HG02763 (cell line): ENCODE data around the gene SUPV3L1.
A peak's percentile ranks its signal among the peaks of the same experiment; 100 is the strongest.
"Not testable (repeated sequence)": the region's sequence is repeated elsewhere in the genome, so short reads cannot be mapped to it uniquely, and the experiment has no call there.

Source experiments
- ATAC-seq: cut with Tn5 transposase; IDR thresholded peaks from one replicate; pipeline ENCODE4 v1.9.1; 2021; ENCODE audit warnings: mild to moderate bottlenecking, moderate library complexity; ENCODE audit not compliant: unreplicated experiment

SUPV3L1 gene

GRCh38 chr10:69179743-69180524 is at the start of gene SUPV3L1:
SUPV3L1 (plus strand) TSS chr10:69180234; CDS start chr10:69180292, 58 bp downstream.
- ATAC-seq, result peak; percentile 79

GRCh38 chr10:69130251-69130650 is 49.8 kb upstream of the SUPV3L1 start:
- no peak for ATAC-seq

- no peak for ATAC-seq
Observed at GRCh38 chr10:69139961-69140360, 40.1 kb upstream of the SUPV3L1 start.

- no peak for ATAC-seq
Observed at GRCh38 chr10:69141304-69141703, 38.7 kb upstream of the SUPV3L1 start.

GRCh38 chr10:69142074-69142473 is 38.0 kb upstream of the SUPV3L1 start:
- not testable (repeated sequence) for ATAC-seq

- no peak for ATAC-seq
Observed at GRCh38 chr10:69142983-69143382, 37.1 kb upstream of the SUPV3L1 start.

GRCh38 chr10:69145329-69145728 is 34.7 kb upstream of the SUPV3L1 start:
- ATAC-seq, result no peak

- no peak for ATAC-seq
Observed at GRCh38 chr10:69145864-69146263, 34.2 kb upstream of the SUPV3L1 start.

- no peak for ATAC-seq
Observed at GRCh38 chr10:69146759-69147158, 33.3 kb upstream of the SUPV3L1 start.

GRCh38 chr10:69151984-69152383 is 28.1 kb upstream of the SUPV3L1 start:
- ATAC-seq, result no peak

GRCh38 chr10:69153227-69153626 is 26.8 kb upstream of the SUPV3L1 start:
- ATAC-seq, result no peak

- no peak for ATAC-seq
Observed at GRCh38 chr10:69160809-69161241, 19.2 kb upstream of the SUPV3L1 start.

GRCh38 chr10:69168493-69168892 is 11.5 kb upstream of the SUPV3L1 start:
- ATAC-seq, result no peak

- ATAC-seq, result no peak
Observed at GRCh38 chr10:69172241-69172982, 7.6 kb upstream of the SUPV3L1 start.

GRCh38 chr10:69175326-69175725 is 4.7 kb upstream of the SUPV3L1 start:
- ATAC-seq, result not testable (repeated sequence)

- ATAC-seq, result no peak
Observed at GRCh38 chr10:69176823-69177222, 3.2 kb upstream of the SUPV3L1 start.

- ATAC-seq, result peak; percentile 10
Observed at GRCh38 chr10:69179089-69179742, 818 bp upstream of the SUPV3L1 start.

- ATAC-seq, result no peak
Observed at GRCh38 chr10:69180525-69181204, 631 bp downstream of the SUPV3L1 start.

- no peak for ATAC-seq
Observed at GRCh38 chr10:69181433-69181832, 1.4 kb downstream of the SUPV3L1 start.

- no peak for ATAC-seq
Observed at GRCh38 chr10:69182005-69182404, 2.0 kb downstream of the SUPV3L1 start.

- ATAC-seq, result no peak
Observed at GRCh38 chr10:69186524-69186923, 6.5 kb downstream of the SUPV3L1 start.
